Urinary bladder (tissue), 4 donors: ENCODE data around the gene CHST15. TPM values are rescaled to one million over a fixed set of nuclear protein-coding genes. Genes with fewer than 3 reads are reported as not detected.

ENCODE experiments used
- DNase-seq: peaks from one replicate; pipeline ENCODE4 v3.0.0-alpha.2; 2015; ENCODE audit errors: extremely low spot score
- H3K27ac ChIP-seq: one replicate; pipeline ENCODE4 v1.5.1; 2013; ENCODE audit warnings: low read depth, mild to moderate bottlenecking, moderate library complexity
- H3K36me3 ChIP-seq: one replicate; pipeline ENCODE4 v1.6.1; 2013; ENCODE audit warnings: mild to moderate bottlenecking, moderate library complexity; ENCODE audit not compliant: insufficient read depth
- H3K4me1 ChIP-seq: one replicate; pipeline ENCODE4 v1.6.1; 2013; ENCODE audit warnings: mild to moderate bottlenecking, moderate library complexity; ENCODE audit not compliant: insufficient read depth
- H3K4me3 ChIP-seq: one replicate; pipeline ENCODE4 v1.5.1; 2013; ENCODE audit warnings: low read depth, low read length
- WGBS: extraction: QIAGEN DNeasy Blood & Tissue Kit; methylation state at CpG from one replicate; pipeline ENCODE4 v1.1.7; 2013; 5-methylcytosine and 5-hydroxymethylcytosine counted together
- polyA plus RNA-seq: library from polyadenylated mRNA; stranded (reverse); fragments of 200-250 nt; gene quantifications from one replicate; pipeline ENCODE4 v1.2.3, GENCODE V29; 2013
- total RNA-seq: library from RNA; depleted of rRNA; stranded (reverse); fragments of >200 nt; gene quantifications from one replicate; pipeline ENCODE4 v1.2.3, GENCODE V29; 2014
- donor health status: healthy with polysubstance abuse.
- donor health status: healthy.

Gene CHST15
- total and polyA plus RNA-seq, 2 donors: 7.8 to 17.8 TPM

DNA sequence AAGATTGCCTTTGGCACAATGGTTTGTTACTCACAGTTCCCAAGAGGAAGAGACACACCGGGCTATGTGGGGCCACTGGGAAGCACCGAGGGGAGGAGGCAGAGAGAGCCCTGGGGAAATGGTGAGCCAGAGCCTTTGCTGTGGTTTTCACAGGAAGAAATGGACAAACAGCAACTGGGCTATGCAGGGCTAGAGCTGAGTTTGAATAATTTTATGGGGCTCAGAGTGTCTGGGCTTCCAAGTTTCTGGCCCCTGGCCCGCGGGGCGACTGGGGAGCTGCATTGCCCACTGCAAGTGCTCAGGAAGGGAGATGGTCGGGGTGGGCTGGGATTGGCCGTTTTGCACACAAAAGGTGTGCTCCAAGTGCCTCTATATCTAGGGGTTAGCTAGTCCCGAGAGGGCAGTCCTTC, 92.6 kb downstream of the CHST15 start:
- DNase-seq: no peak
- Histone ChIP-seq H3K36me3 (no peaks in the 10 kb centered on the region), H3K4me3 (no peak overlapping the region), H3K27ac (no peak overlapping the region), H3K4me1 (no peaks in the 10 kb centered on the region)
- WGBS: 83% methylated on average over 8 of the region's 8 CpGs

DNA sequence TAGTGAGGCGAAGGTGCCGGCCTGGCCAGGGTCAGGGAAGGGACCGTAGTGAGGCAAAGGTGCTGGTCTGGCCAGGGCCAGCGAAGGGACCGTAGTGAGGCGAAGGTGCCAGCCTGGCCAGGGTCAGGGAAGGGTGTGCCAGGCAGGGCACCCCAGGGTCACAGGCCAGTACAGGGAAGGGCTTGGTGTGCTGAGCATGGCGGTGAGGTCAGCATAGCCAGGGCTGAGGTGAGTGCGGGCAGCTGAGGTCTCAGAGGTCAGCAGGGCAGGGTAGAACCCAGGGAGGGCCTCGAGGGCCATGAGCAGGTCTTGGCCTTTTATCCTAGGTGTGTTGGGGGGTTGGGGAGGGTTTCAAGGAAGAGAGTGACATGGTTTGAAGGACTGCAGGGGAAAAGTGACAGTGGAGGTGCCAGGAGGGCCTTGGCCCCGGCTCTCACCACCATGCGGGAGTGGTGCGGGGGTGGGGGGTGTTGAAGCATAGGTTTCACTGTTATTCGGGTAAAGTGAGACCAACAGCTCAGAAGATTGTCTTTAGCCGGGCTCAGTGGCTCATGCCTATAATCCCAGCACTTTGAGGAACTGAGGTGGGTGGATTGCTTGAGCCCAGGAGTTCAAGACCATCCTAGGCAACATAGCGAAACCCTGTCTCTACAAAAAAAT, 93.3 kb downstream of the CHST15 start:
- WGBS: 94% methylated on average over 15 of the region's 15 CpGs
- no peak overlapping the region for H3K27ac ChIP-seq
- DNase-seq: no peak
- H3K36me3 ChIP-seq: no peaks in the 10 kb centered on the region
- no peak overlapping the region for H3K4me3 ChIP-seq
- H3K4me1 ChIP-seq: no peaks in the 10 kb centered on the region

DNA sequence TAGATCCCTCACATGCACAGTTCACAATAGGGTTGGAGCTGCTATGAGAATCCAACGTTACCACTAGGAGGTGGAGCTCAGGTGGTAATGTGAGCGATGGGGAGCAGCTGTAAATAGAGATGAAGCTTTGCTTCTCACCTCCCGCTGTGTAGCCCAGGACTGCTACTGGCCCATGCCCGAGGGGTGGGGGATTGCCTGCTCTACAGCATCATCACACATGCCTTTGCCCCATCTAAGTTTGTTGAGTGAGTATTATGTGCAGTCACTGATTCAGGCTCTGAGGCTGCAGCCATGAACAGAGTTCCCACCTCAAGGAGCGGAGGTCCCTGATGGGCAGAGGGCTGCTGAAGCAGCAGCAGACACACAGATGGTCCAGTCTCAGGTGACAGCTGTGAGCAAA, 94.1 kb downstream of the CHST15 start:
- 89% methylated on average over 5 of the region's 5 CpGs for WGBS
- Histone ChIP-seq H3K27ac (no peak overlapping the region), H3K36me3 (no peaks in the 10 kb centered on the region), H3K4me1 (no peaks in the 10 kb centered on the region), H3K4me3 (no peak overlapping the region)
- DNase-seq: no peak

DNA sequence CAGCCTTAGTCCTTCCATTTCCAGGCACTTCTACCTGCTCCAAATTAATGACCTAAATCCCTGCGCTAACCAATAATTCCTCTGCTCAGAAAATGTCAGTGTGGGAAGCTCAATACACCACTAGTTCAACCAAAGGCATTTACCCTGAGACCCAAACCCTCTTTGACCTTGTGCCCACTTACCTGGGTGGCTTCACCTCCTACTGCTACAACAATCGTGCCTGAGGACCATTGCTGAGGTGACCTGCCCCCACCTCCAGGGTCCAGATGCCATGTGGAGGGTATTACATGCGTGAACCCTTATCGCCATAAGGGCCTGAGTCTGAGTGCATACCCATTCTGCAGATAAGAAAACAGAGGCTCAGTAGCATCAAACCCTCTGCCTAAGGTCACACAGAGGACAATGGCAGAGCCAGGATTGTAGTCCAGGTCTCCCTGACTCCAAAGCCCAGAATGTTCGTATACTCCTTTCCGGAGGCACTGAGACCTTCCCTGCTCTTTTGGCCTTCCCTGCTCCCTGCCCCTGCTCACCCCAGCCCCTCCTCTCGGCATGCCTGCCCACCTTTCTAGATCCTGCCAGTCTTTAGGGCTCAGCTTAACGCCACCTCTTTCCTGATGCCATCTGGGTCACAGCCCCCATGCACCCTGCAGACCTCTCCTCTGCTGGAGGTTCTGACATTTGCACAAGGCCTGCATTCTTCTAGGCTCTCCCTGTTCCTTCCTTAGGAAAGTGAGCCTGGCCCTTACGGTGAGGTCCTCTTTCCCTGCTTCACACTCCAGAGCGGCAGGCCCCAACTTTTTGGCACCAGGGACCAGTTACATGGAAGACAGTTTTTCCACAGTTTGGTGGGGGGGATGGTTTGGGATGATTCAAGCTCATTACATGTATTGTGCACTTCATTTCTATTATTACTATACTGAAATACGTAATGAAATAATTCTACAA, 94.9 kb downstream of the CHST15 start:
- 95% methylated on average over 11 of the region's 11 CpGs for WGBS
- no peaks in the 10 kb centered on the region for H3K36me3 ChIP-seq
- H3K27ac ChIP-seq: no peak overlapping the region
- H3K4me3 ChIP-seq: no peak overlapping the region
- H3K4me1 ChIP-seq: no peaks in the 10 kb centered on the region
- DNase-seq: no peak

DNA sequence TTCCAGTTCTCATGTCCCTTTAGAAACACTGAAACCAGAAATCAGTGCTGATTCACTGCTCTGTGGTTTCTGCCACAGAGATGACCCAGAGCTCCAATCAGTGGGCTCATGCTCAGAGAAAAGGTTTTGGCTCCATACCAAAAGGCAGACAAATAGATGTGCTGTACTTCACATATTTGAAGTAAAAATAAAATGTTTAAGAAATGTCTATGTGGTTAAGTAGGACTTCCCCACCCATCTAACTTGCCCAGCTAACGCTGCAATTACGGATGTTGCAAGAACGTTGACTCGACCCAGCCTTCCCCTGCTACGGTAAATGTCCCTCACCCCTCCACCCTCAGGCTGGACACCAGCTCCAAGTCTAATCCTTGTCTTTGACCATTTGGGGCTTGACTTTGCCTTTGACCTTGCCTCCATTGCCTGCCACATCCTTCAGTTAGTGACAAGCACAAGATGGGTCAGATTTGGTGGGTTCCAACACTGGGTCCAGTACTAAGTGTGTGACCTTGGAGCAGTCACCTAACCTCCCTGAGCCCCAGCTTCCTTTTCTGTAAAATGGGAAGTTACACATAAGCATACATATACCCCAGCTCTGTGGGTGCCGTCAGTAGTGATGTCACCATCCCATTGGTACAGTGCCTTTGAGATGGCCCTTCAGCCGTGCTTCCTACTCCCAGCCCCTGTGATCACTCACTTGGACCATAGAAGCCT, 95.8 kb downstream of the CHST15 start:
- WGBS: 50% methylated on average over 7 of the region's 7 CpGs
- no peaks in the 10 kb centered on the region for H3K36me3 ChIP-seq
- DNase-seq: no peak
- no peaks in the 10 kb centered on the region for H3K4me1 ChIP-seq
- no peak overlapping the region for H3K27ac ChIP-seq
- H3K4me3 ChIP-seq: no peak overlapping the region

DNA sequence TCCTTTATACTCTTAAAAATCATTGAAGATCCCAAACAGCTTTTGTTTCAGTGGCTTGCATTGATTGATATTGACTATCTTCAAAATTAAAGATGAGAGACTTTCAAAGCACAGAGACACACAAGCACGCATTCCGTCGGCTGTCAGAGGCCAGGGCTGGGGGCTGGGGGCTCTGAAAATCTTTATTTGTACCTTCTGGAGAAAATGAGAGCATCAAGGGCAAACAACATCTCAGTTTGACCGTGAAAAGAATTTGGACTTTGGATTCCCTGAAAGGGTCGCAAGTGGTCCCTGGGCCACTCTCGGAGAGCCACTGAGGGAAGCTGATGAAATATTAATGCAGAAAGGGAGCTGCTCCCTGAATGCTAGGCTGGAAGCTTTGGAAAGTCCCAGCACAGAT, 96.4 kb downstream of the CHST15 start:
- H3K27ac ChIP-seq: no peak overlapping the region
- no peaks in the 10 kb centered on the region for H3K4me1 ChIP-seq
- no peaks in the 10 kb centered on the region for H3K36me3 ChIP-seq
- WGBS: 91% methylated on average over 6 of the region's 6 CpGs
- no peak overlapping the region for H3K4me3 ChIP-seq
- no peak for DNase-seq

DNA sequence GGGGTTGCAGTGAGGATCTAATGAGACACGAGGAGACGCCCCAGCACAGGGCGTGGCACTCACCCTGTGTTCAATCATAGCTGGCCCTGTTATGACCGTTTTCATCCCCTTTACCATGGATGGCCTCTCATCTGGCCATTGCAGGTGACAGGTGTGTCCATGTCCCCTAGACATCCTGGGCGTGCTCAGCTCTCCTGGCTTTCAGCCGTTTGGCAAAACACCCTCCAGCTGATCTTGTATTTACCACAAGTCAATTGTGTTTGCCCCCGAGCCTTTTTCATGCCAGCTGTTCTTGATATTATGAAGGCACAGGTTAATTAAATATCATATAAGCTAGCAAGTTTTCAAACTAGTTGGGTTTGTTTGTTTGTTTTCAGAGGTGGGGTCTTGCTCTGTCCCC, 97.1 kb downstream of the CHST15 start:
- Histone ChIP-seq H3K36me3 (no peaks in the 10 kb centered on the region), H3K27ac (no peak overlapping the region), H3K4me3 (no peak overlapping the region), H3K4me1 (no peaks in the 10 kb centered on the region)
- 85% methylated on average over 7 of the region's 7 CpGs for WGBS
- DNase-seq: no peak

DNA sequence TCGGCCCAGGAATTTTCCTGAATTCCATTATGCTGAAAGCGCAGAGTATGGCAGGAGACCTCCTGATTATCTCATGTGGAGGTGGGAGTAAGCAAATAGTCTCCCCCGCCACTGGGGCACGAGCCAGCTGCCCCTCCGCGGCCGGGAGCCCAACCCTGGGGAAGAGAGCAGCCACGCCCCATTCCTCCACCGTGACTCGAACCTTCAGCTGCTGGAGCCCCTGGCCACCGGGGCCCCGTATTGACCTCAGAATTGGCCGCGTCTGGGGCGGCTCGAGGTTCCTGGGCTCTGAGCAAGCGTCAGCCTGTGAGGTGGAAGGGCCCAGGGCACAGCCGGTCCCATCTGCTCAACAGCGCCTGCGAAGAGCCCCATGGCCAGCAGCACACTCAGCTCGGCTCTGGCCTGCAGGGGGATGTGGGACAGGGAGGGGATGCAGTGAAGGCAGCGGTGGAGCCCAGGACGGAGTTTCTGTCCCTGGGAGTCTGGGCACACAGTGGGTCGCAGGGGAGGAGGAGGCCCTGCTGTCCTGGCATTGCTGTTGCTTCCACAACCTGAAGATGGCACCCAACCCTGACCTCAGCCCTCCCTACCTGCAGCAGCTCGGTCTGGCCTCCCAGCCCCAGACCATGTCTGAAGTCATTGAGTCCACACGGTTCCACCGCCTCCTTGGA, 97.8 kb downstream of the CHST15 start:
- 14% methylated on average over 27 of the region's 27 CpGs for WGBS
- no peaks in the 10 kb centered on the region for H3K4me1 ChIP-seq
- no peak for DNase-seq

DNA sequence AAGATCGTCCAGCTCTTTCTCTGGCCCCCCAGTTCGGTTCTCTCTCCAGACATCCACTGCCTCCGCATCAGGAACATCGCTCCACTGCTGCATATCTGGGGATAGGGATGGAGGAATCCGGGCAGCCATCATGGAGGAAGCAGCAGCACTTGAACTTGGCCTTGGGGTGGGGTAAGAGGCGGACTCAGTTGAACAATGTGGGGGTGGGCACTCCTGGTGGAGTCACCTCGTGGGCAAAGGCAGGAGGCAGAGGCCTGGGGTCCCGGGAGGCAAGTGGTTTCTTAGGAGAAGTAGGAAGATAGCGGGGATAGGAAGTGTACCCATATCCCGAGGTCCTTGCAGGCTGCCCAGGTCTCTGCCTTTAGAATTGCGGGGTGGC, 98.3 kb downstream of the CHST15 start:
- DNase-seq: no peak
- WGBS: 15% methylated on average over 11 of the region's 11 CpGs
- Histone ChIP-seq H3K4me1 (no peaks in the 10 kb centered on the region), H3K27ac (no peak overlapping the region), H3K4me3 (no peak overlapping the region), H3K36me3 (no peaks in the 10 kb centered on the region)

More for the DNA sequence above, 97.8 kb downstream of the CHST15 start:
- Histone ChIP-seq H3K36me3 (no peaks in the 10 kb centered on the region), H3K4me3 (no peak overlapping the region), H3K27ac (no peak overlapping the region)

DNA sequence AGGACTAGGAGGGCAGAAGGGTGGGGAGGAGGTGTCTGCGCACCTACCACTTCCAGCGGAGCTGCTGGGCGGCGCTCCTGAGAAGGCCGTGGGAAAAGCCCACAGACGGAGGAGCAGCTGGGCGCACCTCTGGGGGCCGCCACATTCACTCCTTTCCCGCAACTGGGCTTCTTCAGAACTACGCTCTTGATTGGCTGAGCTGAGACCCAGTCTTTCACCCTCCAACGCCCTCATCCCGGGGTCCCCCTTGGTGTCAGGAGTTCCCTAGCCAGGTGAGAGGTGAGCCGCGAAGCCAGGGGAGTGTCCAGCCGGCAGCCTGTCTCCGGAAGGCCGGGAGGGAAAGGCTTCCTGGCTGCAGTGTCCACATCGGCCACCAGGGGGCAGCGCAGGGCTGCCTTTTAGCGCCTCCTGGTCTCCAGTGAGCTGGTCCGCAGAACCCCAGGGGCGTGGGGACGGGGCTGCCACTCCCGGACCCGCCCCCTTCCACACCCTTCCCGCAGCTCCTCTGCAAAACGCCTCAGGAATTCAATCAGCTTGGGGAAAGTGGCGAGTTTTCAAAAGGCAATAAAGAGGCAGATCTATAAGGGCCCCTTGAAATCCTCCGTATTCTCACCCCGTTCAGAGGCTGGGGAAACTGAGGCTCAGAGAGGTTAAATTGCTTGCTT, 98.8 kb downstream of the CHST15 start:
- Histone ChIP-seq H3K36me3 (no peaks in the 10 kb centered on the region), H3K27ac (no peak overlapping the region), H3K4me1 (no peaks in the 10 kb centered on the region), H3K4me3 (no peak overlapping the region)
- peak; percentile 52 for DNase-seq
- WGBS: 8% methylated on average over 30 of the region's 30 CpGs

DNA sequence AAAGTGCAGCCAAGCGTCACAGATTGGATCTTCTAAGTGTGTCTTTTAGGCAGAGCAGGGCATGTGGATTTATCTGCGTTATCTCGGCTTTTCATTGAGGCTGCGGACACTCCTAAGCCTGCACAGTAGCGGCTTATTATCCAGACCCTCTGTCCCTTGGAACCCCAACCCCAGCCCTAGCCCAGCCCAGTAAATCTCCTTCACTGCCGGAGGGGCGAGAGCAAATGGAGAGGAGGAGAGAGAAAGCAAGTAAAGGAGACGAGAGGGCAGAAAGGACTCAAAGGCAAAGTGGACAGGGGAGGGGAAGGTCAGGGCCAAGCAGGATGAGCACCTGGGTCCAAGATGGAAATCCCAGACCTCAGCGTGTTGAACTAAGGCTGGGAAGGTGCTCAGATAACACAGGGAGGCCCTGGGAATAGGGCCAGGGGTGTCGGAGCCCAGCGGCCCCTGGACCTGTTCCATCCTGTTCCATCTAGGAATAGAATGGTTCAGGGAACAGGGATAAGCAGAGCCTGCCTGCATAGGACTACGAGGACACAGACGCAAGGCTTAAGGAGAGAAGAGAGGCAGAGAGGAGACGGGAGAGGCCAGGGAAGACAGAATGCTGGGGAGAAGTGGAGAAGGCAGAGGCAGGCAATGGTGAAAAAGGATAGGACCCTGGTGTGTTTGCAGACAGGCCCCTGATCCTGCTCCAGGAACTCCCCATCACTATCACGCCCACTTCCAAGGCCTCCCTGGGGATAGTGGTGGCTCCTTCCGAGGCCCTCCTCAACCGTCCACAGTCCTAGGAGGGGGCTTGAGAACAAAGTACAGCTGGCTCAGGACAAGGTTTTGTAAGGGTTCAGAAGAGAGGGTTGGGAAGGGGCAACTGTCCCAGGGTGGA, 99.6 kb downstream of the CHST15 start:
- no peak overlapping the region for H3K27ac ChIP-seq
- no peaks in the 10 kb centered on the region for H3K4me1 ChIP-seq
- H3K4me3 ChIP-seq: no peak overlapping the region
- no peaks in the 10 kb centered on the region for H3K36me3 ChIP-seq
- WGBS: 60% methylated on average over 17 of the region's 17 CpGs
- DNase-seq: no peak
